ENCODE results near the gene SMIM43. TPM values are rescaled to one million over a fixed set of nuclear protein-coding genes. Genes with fewer than 3 reads are reported as not detected.
A peak's percentile ranks its signal among the peaks of the same experiment; 100 is the strongest.

Gene SMIM43
- total and polyA plus RNA-seq, 9 of the 15 experiments (the other 6 are each of a cell fraction or from before 2014, with no cell fraction given) = not detected

- TF ChIP-seq, protein P1, sequence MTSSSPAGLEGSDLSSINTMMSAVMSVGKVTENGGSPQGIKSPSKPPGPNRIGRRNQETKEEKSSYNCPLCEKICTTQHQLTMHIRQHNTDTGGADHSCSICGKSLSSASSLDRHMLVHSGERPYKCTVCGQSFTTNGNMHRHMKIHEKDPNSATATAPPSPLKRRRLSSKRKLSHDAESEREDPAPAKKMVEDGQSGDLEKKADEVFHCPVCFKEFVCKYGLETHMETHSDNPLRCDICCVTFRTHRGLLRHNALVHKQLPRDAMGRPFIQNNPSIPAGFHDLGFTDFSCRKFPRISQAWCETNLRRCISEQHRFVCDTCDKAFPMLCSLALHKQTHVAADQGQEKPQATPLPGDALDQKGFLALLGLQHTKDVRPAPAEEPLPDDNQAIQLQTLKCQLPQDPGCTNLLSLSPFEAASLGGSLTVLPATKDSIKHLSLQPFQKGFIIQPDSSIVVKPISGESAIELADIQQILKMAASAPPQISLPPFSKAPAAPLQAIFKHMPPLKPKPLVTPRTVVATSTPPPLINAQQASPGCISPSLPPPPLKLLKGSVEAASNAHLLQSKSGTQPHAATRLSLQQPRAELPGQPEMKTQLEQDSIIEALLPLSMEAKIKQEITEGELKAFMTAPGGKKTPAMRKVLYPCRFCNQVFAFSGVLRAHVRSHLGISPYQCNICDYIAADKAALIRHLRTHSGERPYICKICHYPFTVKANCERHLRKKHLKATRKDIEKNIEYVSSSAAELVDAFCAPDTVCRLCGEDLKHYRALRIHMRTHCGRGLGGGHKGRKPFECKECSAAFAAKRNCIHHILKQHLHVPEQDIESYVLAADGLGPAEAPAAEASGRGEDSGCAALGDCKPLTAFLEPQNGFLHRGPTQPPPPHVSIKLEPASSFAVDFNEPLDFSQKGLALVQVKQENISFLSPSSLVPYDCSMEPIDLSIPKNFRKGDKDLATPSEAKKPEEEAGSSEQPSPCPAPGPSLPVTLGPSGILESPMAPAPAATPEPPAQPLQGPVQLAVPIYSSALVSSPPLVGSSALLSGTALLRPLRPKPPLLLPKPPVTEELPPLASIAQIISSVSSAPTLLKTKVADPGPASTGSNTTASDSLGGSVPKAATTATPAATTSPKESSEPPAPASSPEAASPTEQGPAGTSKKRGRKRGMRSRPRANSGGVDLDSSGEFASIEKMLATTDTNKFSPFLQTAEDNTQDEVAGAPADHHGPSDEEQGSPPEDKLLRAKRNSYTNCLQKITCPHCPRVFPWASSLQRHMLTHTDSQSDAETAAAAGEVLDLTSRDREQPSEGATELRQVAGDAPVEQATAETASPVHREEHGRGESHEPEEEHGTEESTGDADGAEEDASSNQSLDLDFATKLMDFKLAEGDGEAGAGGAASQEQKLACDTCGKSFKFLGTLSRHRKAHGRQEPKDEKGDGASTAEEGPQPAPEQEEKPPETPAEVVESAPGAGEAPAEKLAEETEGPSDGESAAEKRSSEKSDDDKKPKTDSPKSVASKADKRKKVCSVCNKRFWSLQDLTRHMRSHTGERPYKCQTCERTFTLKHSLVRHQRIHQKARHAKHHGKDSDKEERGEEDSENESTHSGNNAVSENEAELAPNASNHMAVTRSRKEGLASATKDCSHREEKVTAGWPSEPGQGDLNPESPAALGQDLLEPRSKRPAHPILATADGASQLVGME (CRISPR knock-in tag; IDR thresholded peaks at IDR 0.05) = 0 out of 2 replicates have a peak, but pooled peaks have one; percentile 24
- TF ChIP-seq ATF6 (CRISPR knock-in tag; IDR thresholded peaks at IDR 0.05) (no peak), DIDO1 (tag; IDR thresholded peaks at IDR 0.05; ENCODE audit: low read depth) (peak; percentile 82), ELF1 (tag; IDR thresholded peaks at IDR 0.05) (peak; percentile 77; the same call in 1 of the 2 replicates), HINFP (tag; conservative IDR thresholded peaks at IDR 0.05; ENCODE audit: low read depth) (no peak), SP1 (CRISPR knock-in tag; IDR thresholded peaks at IDR 0.05) (peak; percentile 61), SOX6 (IDR thresholded peaks at IDR 0.05) (peak; percentile 59), SIN3B (IDR thresholded peaks at IDR 0.05; ENCODE audit: low read depth) (peak; percentile 92), NRF1 (conservative IDR thresholded peaks at IDR 0.05 in 1 of 2, IDR thresholded peaks at IDR 0.05 in 1 of 2) (peak; percentile 91 to 93), ZBTB12 (CRISPR knock-in tag; IDR thresholded peaks at IDR 0.05) (peak; percentile 95), JUNB (CRISPR knock-in tag; conservative IDR thresholded peaks at IDR 0.05) (peak; percentile 80), CC2D1A (IDR thresholded peaks at IDR 0.05) (no peak), GTF2F1 (IDR thresholded peaks at IDR 0.05; ENCODE audit: low read depth, low read length) (peak; percentile 70; the same call in 1 of the 2 replicates), TAF9B (IDR thresholded peaks at IDR 0.05; ENCODE audit: partially characterized antibody) (peak; percentile 77), ESRRA (IDR thresholded peaks at IDR 0.05; ENCODE audit: borderline replicate concordance, low read depth) (peak; percentile 88; the same call in 1 of the 2 replicates), EGR1 (conservative IDR thresholded peaks at IDR 0.05) (peak; percentile 77)
These were observed 36.2 kb upstream of the SMIM43 start, which contains the start of gene EXOSC9 (continued) for GRCh38 chr4:121800961-121801714.
